Activated CD4-positive, alpha-beta T cell treated with anti-CD3 and anti-CD28 coated beads, Interleukin-2, Interleukin-4, amounts not matched to agents 100 ng/mL and 50 ng/mL, durations not matched to agents 16 hours and 8 hours (primary cell): ENCODE results near the gene A2ML1.
"Not testable (repeated sequence)": the region's sequence is repeated elsewhere in the genome, so short reads cannot be mapped to it uniquely, and the experiment has no call there.

Experiments used
- DNase-seq: peaks from one replicate; pipeline ENCODE4 v3.0.0-alpha.2; 2020; ENCODE audit warnings: low spot score

The A2ML1 gene

GRCh38 chr12:8822298-8822697, at the start of gene A2ML1:
A2ML1 (plus strand) TSS chr12:8822621; CDS start chr12:8822652, 31 bp downstream.
- no peak for DNase-seq

- DNase-seq = no peak
Observed at GRCh38 chr12:8773461-8773860, 49.0 kb upstream of the A2ML1 start.

DNA sequence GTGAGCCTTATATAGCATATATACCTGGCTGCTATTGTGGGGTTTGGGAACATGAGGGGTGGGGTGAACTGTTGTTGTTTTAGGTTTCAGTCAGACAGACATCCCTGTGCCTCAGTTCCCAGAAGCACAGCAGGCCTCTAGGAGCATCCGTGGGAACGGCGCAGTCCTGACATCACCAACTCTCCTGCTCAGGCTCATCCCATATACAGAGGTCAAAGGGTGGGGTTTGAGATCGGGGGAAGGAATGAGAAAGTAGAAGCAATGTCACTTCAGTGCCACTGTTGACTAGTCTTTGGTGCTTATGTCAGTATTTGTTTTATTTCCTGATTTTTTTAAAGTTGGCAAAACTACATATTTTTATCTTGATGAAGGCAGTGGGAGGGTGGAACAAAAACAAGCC, 43.1 kb upstream of the A2ML1 start:
- DNase-seq = no peak

DNA sequence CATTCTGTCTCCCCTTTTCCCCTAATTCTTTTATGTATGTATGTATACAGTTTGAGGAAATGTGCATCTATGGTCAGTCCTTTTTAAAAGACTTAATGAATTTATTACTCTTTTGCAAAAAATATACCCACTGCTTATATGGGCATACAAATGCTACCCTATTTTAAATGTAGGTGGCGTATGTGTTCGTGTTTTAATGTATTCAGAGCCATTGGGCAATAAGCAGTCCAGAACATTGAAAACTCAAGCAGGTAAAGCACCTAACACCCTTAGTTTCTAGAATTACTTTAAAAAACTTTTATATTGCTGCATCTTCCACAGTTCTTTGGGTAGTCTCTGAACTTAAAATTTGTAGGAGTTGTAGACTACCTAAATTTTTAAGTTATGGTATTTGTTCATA, 42.6 kb upstream of the A2ML1 start:
- DNase-seq = no peak

DNA sequence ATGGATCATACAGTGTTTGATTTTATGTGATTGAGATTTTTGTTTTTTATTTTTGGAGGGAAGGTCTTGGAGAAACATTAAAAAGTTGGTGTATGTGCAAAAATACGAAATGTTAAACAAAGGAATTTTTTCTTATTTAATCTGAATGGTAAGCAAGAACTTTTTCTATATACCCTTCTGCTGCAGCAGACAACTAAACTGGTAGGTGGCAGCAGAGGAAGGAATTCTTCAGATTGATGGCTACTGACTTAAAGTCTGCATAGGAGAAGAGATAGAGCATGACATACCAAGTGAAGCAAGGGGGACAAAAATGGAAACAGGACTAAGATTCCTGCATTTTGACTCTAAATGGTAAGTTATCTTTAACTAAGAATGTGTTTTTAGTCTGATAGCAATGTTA, 42.0 kb upstream of the A2ML1 start:
- DNase-seq = peak; percentile 3

DNA sequence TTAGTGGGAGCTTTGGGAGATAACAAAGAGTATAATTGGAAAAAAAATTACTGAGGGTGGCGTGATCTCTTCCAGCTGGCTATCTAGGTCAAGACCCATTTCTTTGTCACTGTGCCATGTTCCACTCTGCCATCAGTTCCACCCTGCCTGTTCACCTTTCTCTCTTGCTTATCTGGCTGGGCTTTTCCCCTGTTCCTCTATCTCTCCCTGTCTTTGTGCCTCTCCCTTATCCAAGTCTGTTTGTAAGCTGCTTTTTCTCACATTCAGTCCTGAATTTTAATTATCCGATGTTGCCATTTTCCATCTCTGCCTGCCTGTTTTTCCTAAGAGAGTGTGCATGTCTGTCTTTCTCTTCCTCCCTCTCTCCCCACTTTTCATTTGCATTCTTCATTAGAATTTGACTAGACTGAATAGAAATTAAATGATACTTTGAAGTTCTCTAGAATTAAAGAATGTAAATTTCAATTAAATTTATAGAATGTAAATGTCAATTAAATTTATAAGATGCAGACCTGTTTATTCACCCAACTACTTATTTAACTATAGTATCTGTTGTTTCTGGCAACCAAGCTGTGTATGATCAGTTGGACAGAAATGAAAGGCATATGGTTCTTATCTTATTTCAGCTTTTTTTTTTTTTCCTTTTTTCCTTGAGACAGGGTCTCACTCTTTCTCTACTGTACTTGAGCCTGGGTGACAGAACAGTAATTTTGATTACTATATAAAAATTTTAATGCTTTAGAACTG, 40.9 kb upstream of the A2ML1 start:
- no peak for DNase-seq

DNA sequence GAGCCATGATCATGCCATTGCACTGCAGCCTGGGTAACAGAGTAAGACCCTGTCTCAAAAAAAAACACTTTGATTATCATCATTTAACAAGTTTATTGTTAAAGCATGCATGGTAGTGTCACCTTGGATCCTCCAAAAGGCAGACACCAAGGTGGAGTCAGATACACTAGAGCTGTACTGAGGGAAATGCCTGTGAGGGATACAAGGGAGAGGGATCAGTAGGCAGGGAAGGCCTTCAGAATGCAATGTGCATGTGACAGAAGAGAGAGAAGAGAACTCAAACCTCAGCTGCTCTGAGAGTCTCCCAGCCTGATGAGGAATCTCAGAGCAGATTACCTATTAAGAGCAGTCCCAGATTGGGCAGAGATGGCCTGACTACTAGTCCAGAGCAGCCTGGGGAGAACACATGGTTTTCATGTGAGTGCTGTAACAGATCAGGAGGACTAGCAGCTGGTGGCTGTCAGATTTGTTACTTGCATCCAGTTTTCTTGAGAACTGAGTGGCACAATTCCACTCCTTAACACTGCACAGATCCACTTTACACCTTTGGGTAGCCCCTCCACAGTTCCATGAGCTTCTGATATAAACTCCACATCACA, 38.0 kb upstream of the A2ML1 start:
- DNase-seq = no peak

DNA sequence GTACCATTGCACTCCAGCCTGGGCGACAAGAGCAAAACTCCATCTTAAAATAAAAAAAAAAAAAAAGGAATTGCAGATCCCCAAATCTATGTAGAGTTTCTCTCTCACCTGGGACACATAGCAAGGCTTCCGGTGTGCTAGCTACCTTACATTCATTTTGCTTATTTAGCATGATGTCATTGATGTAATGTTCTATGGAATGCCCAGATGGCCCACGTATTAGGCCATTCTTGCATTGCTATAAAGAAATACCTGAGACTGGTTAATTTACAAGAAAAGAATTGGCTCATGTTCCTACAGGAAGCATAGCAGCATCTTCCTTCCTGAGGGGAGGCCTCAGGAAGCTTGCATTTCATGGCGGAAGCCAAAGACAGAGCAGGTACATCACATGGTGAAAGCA, 36.9 kb upstream of the A2ML1 start:
- DNase-seq = no peak

- not testable (repeated sequence) for DNase-seq
Observed at GRCh38 chr12:8787206-8787605, 35.2 kb upstream of the A2ML1 start.

DNA sequence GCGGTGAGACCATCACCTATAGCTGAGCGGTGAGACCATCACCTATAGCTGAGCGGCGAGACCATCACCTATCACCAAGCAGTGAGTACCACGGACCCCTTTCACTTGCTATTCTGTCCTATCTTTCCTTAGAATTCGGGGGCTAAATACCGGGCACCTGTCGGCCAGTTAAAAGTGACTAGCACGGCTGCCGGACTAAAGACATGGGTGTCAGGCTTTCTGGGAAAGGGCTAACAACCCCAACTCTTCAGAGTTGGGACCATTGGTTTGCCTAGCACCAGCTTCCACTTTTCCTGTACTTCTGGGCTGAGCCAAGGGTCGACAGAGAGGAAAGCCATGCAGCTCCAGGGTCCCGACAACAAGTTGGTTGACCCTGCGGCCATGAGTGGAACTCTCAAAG, 33.7 kb upstream of the A2ML1 start:
- not testable (repeated sequence) for DNase-seq

- not testable (repeated sequence) for DNase-seq
Observed at GRCh38 chr12:8789341-8790013, 32.9 kb upstream of the A2ML1 start.

GRCh38 chr12:8793226-8793625, 29.2 kb upstream of the A2ML1 start:
- not testable (repeated sequence) for DNase-seq

DNA sequence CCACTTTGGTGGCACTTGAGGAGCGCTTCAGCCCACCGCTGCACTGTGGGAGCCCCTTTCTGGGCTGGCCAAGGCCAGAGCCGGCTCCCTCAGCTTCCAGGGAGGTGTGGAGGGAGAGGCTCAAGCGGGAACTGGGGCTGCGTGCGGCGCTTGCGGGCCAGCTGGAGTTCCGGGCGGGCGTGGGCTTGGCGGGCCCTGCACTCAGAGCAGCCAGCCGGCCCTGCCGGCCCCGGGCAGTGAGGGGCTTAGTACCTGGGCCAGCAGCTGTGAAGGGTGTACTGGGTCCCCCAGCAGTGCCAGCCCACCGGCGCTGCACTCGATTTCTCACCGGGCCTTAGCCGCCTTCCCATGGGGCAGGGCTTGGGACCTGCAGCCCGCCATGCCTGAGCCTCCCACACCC, 27.8 kb upstream of the A2ML1 start:
- not testable (repeated sequence) for DNase-seq

DNA sequence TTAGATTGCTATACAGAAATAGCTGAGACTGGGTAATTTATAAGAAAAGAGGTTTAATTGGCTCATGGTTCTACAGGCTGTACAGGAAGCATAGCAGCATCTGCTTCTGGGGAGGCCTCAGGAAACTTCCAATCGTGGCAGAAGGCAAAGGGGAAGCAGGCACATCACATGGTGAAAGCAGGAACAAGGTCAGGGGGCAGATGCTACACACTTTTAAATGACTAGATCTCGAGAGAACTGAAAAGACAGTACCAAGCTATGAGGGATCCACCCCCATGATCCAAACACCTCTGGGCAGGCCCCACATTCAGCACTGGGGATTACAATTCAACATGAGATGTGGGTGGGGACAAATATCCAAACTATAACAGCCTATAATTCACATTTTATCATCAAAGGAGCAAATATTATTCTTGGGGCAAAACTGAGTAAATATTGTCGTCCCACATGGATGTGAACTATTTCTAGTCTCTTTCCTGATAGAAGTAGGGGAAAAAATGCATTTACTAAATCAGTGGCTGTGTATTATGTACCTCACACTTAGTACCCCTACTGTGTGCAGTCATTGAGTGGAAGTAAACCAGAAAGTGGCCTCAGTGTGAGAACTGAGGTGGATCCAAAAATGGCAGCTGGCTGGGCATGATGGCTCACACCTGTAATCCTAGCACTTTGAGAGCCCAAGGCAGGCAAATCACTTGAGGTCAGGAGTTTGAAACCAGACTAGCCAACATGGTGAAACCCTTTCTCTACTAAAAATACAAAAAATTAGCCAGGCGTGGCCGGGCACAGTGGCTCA, 25.4 kb upstream of the A2ML1 start:
- no peak for DNase-seq

DNA sequence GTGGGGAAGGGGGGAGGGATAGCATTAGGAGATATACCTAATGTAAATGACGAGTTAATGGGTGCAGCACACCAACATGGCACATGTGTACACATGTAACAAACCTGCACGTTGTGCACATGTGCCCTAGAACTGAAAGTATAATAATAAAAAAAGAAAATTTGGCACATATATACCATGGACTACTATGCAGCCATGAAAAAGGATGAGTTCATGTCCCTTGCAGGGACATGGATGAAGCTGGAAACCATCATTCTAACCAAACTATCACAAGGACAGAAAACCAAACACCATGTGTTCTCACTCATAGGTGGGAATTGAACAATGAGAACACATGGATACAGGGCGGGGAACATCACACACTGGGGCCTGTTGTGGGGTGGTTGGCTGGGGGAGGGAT, 21.2 kb upstream of the A2ML1 start:
- DNase-seq = not testable (repeated sequence)

GRCh38 chr12:8804833-8805232, 17.6 kb upstream of the A2ML1 start:
- not testable (repeated sequence) for DNase-seq

DNA sequence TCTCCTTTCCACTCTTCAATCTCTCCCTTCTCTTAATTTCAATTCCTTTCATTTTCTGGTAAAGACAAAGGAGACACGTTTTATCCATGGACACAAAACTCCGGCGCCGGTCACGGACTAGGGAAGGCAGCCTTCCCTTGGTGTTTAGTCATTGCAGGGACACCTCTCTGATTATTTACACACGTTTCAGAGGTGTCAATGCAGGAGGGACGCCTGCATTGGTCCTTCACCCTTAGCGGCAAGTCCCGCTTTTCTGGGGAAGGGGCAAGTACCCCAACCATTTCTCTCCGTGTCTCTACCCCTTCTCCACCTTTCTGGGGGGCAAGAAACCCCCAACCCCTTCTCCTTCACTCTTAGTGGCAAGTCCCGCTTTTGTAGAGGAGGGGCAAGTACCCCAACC, 16.9 kb upstream of the A2ML1 start:
- DNase-seq = not testable (repeated sequence)

GRCh38 chr12:8807084-8807483, 15.3 kb upstream of the A2ML1 start:
- DNase-seq = not testable (repeated sequence)

DNA sequence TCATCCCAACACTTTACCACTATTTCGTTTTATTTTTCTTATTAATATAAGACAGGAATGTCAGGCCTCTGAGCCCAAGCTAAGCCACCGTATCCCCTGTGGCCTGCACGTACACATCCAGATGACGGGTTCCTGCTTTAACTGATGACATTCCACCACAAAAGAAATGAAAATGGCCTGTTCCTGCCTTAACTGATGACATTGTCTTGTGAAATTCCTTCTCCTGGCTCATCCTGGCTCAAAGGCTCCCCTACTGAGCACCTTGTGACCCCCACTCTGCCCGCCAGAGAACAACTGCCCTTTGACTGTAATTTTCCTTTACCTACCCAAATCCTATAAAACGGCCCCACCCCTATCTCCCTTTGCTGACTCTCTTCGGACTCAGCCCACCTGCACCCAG, 12.3 kb upstream of the A2ML1 start:
- DNase-seq = not testable (repeated sequence)

- no peak for DNase-seq
Observed at GRCh38 chr12:8813572-8814357, 8.7 kb upstream of the A2ML1 start.

DNA sequence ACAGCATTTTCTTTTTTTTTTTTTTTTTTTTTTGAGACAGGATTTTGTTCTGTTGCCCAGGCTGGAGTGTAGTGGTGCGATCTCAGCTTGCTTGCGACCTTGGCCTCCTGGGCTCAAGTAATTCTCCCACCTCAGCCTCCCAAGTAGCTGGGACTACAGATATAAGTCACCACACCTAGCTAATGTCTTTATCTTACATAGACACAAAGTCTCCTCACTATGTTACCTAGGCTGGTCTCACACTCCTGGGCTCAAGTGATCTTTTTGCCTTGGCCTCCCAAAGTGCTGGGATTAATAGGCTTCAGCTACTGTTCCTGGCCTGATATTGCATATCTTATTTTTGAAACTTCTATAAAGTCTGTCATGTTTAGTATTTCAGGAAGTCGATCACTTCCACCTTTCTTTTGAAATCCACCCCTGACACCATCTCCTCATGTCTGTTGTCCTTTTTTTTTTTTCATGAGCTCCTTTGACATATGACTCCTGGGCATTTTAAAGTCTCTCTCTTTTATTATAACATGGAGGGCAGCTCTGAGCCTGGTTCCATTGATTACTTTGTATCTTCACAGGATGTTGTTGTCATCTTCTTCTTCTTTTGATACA, 5.9 kb upstream of the A2ML1 start:
- DNase-seq = no peak
